A204.1 (cell line): ENCODE data around the gene ATP6V1B1.

Experiments
- FAIRE-seq: peaks from 2 replicates; lab custom pipeline; 2012; peaks lifted over from hg19 to GRCh38; lab: Jason Lieb, UNC

ATP6V1B1 gene

DNA sequence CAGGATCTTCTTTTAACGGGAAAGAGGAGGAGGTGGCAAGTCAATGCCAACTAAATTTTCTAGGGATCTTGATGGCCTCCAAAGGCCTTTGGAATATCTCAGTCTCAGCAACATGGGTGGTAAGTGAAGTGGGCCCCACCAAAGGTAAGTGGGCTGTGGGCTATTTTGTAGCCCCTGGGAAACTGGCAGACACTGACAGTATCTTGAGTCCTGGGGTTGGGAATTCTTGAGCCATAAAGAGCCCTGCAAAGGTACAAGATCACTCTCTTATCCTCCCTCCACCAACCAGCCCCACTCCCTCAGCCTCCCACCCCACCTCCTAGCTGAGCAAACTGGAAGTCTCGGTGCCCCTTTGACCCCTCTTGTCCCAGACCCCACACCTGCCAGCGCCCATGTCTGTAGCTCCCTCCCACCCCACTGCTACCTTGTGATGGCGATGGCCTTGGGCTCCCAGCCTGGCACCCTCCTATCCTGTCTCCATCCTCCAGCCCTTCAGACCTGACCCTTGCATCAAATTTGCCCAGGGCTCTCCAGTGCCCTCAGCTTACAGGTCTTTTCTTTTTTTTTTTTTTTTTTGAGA lies 8.5 kb downstream of the ATP6V1B1 start:
- no peak for FAIRE-seq

- no peak for FAIRE-seq
These were observed 11.2 kb downstream of the ATP6V1B1 start for GRCh38 chr2:70946832-70947442.

- no peak for FAIRE-seq
These were observed 12.0 kb downstream of the ATP6V1B1 start for GRCh38 chr2:70947556-70948184.

GRCh38 chr2:70948337-70949003 lies 12.8 kb downstream of the ATP6V1B1 start:
- no peak for FAIRE-seq

GRCh38 chr2:70949086-70949485 lies 13.4 kb downstream of the ATP6V1B1 start:
- no peak for FAIRE-seq

DNA sequence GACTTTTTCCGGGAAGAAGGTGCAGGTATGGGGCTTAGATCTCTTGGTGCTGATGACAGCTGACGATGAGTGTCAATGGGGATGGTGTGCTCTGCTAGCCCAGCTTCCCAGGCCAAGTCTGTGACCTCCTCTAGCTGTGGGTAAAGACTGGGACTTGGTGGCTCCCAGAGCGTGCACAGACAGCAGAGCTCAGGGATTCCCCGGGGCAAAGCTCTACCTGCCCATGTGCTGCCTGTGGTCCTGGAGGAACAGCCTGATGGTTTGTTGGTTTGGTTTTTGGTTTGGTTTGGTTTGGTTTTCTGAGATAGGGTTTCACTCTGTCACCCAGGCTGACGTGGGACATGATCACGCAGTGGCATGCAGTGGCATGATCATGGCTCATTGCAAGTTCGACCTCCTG lies 19.2 kb downstream of the ATP6V1B1 start:
- FAIRE-seq: no peak

DNA sequence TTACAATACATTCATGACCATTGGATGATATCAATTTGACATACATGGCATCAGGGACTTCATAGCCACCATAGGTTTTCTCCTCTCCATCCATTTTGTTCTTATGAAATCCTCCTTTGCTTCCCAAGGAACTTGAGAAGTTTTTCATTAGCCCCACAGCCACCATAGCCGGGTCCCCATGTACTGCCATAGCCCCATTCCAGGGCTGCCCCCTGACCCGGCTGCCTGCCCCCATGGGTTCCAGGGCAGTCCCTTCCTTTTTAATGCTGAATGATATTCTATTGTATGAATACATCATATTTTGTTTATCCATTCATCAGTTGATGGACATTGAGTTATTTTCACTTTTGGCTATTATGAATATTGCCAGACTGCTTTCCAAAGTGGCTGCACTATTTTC lies 20.4 kb downstream of the ATP6V1B1 start:
- FAIRE-seq: no peak

GRCh38 chr2:70957798-70958197 lies 22.1 kb downstream of the ATP6V1B1 start:
- no peak for FAIRE-seq

GRCh38 chr2:70958759-70959158 lies 23.1 kb downstream of the ATP6V1B1 start:
- FAIRE-seq: no peak

- FAIRE-seq: no peak
These were observed 23.6 kb downstream of the ATP6V1B1 start for GRCh38 chr2:70959271-70959761.

DNA sequence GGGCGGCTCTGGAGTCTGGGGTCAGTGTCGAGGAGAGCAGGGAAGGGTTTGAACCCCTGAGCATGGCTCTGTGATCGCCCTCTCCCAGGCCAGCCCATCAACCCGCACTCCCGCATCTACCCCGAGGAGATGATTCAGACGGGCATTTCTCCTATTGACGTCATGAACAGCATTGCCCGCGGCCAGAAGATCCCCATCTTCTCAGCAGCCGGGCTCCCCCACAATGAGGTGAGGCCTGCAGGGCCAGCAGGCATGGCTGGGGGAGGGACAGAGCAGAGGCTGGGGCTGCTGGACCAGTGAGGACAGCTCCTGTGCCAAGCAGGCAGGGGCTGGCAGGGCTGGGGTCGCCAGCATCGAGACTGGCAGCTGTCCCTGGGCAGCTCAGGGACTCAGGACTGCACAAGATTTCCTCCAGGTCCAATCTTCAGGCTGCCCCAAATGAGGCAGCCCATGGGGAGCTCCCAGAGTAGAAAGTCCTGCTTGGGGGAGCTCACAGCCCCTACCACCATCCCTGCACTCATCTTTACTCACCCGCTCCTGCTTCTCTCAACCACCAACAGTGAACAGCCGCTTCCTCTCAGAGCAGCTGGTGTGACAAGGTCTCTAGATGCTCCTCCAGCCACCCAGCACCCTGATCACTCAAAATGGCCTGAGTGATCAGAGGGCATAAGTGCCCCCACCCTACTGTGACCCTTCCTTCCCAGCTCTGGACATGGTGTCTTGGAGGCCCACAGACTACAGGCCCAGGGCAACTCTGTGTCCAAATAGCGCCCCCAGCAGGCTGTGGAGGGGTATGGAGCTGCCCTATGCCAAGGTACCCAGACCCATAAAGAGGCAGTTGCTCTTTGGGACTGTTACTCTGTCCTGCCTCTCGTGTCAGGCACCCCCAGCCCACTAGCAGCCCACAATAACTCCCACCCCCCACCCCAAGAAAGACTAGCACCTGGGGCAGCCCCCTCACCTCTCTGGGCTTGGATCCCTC lies 24.4 kb downstream of the ATP6V1B1 start:
- no peak for FAIRE-seq

GRCh38 chr2:70960833-70961647 lies 25.3 kb downstream of the ATP6V1B1 start:
- FAIRE-seq: no peak

- FAIRE-seq: no peak
These were observed 25.9 kb downstream of the ATP6V1B1 start for GRCh38 chr2:70961648-70961994.

- FAIRE-seq: no peak
These were observed 26.6 kb downstream of the ATP6V1B1 start for GRCh38 chr2:70962211-70962884.

DNA sequence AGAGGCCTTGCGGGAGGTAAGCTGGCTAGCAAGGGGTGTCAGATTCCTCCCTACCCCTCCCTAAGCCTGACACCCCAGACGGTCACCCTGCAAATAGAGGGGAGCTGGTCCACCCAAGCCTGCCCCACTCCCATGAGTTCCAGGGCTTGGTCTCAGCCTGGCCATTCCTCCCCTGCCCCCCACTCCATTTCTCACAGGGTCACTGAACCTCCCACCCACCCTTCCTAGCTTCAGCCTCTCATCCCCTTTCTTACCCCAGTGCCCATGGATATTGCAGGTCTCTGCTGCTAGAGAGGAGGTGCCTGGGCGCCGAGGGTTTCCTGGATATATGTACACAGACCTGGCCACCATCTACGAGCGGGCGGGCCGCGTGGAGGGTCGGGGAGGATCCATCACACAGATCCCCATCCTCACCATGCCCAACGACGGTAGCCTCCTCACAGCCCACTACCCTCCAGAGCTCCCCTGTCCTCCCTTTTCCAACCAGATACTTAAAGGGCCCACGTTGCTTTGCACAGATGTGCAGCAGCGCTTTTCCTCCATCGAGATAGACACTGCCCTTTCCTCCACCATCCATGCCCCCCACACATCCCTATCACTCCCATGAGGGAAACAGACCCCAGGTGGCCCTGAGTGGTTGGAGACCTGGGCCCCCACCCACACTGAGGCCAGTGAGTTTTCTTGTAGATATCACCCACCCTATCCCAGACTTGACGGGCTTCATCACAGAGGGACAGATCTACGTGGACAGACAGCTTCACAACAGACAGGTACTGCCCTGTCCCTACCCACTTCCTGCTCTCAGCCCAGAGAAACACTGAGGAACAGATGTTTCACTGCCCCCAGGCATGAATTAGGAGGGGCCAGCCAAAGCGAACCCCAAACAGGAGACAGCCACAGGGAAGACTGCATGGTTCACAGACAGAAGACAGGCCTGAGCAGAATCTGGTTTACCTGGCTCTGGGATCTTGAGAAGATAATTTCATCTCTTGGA lies 27.5 kb downstream of the ATP6V1B1 start:
- no peak for FAIRE-seq

- no peak for FAIRE-seq
These were observed 28.4 kb downstream of the ATP6V1B1 start for GRCh38 chr2:70964133-70964532.

GRCh38 chr2:70964596-70965386 lies 29.1 kb downstream of the ATP6V1B1 start:
- FAIRE-seq: no peak

DNA sequence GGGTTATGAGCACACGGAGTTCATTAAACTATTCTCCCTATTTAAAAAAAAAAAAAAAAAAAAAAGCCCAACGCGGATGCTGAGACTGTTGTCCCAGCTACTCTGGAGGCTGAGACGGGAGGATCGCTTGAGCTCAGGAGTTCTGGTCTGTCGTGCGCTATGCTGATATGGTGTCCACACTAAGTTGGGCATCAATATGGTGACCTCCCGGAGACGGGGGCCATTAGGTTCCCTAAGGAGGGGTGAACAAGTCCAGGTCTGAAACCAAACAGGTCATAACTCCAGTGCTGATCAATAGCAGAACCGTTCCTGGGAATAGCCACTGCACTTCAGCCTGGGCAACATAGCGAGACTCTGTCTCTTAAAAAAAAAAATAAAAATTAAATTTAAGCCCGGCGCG lies 29.8 kb downstream of the ATP6V1B1 start:
- no peak for FAIRE-seq

DNA sequence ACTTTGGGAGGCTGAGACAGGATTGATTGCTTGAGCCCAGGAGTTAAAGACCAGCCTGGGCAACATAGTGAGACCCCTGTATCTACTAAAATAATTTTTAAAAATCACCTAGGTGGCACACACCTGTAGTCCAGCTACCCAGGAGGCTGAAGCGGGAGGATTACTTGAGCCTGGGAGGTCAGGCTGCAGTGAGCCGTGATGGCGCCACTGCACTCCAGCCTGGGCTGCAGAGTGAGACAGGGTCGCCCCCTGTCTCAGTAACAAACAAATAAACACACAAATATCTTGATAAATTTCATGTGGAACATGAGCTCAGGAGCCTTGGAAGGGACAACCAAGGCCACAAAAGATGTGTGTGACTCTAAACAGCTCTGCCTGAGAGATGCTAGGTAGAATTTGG lies 31.0 kb downstream of the ATP6V1B1 start:
- no peak for FAIRE-seq
